Vagina (tissue), 2 donors: Measurements from ENCODE around the gene IMPACT.

Experiments used
- CTCF ChIP-seq, 3 experiments: fragments of 450-650 bp in 2 of 3; fragments of 200-600 bp in 1 of 3; sonication (generic) in 1 of 3; IDR thresholded peaks; one replicate each; pipeline ENCODE4 v1.5.1; 2017 to 2019; ENCODE audit warnings: antibody characterized with exemption in 3 of 3, mild to moderate bottlenecking in 2 of 3, moderate library complexity in 2 of 3
- POLR2AphosphoS5 ChIP-seq, 2 donors: sonication (generic); formaldehyde crosslinking; IDR thresholded peaks; one replicate each; pipeline ENCODE4 v1.9.0; 2017; ENCODE audit warnings: antibody characterized with exemption in 2 of 2, mild to moderate bottlenecking in 2 of 2, low read depth in 1 of 2; ENCODE audit not compliant: insufficient read depth in 1 of 2

GRCh38 chr18:24465486-24465885 lies 39.0 kb downstream of the IMPACT start:
- TF ChIP-seq CTCF (IDR thresholded peaks at IDR 0.05) (no peak), POLR2AphosphoS5 (IDR thresholded peaks at IDR 0.05; ENCODE audit: insufficient read depth in 1 of 2, low read depth in 1 of 2) (no peak)
